Esophagus (tissue), 2 donors: ENCODE measurements around the gene RBM43. TPM values are rescaled to one million over a fixed set of nuclear protein-coding genes. Genes with fewer than 3 reads are reported as not detected.

ENCODE experiments used
- H3K27ac ChIP-seq, 2 donors: one replicate each; pipeline ENCODE4 v1.5.1; 2013; ENCODE audit warnings: low read depth in 2 of 2, mild to moderate bottlenecking in 2 of 2, inconsistent platforms in 1 of 2, low read length in 1 of 2, moderate library complexity in 1 of 2
- H3K27me3 ChIP-seq, 2 donors: one replicate each; pipeline ENCODE4 v1.6.1; 2013; ENCODE audit warnings: low read length in 2 of 2, control low read depth in 1 of 2, mild to moderate bottlenecking in 1 of 2; ENCODE audit not compliant: insufficient read depth in 2 of 2, control insufficient read depth in 1 of 2
- H3K36me3 ChIP-seq, 2 donors: one replicate each; pipeline ENCODE4 v1.6.1; 2013; ENCODE audit warnings: low read length in 1 of 2; ENCODE audit not compliant: control insufficient read depth in 2 of 2, insufficient read depth in 2 of 2
- H3K4me1 ChIP-seq, 2 donors: one replicate each; pipeline ENCODE4 v1.6.1; 2013; ENCODE audit warnings: low read length in 1 of 2; ENCODE audit not compliant: control insufficient read depth in 2 of 2, insufficient read depth in 2 of 2
- H3K4me3 ChIP-seq, 2 donors: one replicate each; pipeline ENCODE4 v1.5.1; 2013; ENCODE audit warnings: low read length in 2 of 2, mild to moderate bottlenecking in 2 of 2, low read depth in 1 of 2, moderate library complexity in 1 of 2
- H3K9me3 ChIP-seq, 2 donors: one replicate each; pipeline ENCODE4 v1.6.1; 2013; ENCODE audit warnings: mild to moderate bottlenecking in 2 of 2, low read depth in 1 of 2, low read length in 1 of 2, moderate library complexity in 1 of 2; ENCODE audit not compliant: control insufficient read depth in 2 of 2, insufficient read depth in 1 of 2
- WGBS, 2 donors: extraction: QIAGEN DNeasy Blood & Tissue Kit; methylation state at CpG; one replicate each; pipeline ENCODE4 v1.1.7; 2013; 5-methylcytosine and 5-hydroxymethylcytosine counted together
- polyA plus RNA-seq, 2 donors: library from polyadenylated mRNA; stranded (reverse); fragments of 200-250 nt; gene quantifications; one replicate each; pipeline ENCODE4 v1.2.3, GENCODE V29; 2013
- donor health status: healthy with polysubstance abuse.
- donor health status: Bipolar disorder and iron deficiency.

Gene RBM43
- polyA plus RNA-seq, 2 donors = 1.6 to 1.7 TPM

- peaks cover 0 to 6% of the 10 kb centered on the region in 2 donors for H3K4me1 ChIP-seq
- no peaks in the 10 kb centered on the region for H3K27me3 ChIP-seq
- no peaks in the 10 kb centered on the region for H3K36me3 ChIP-seq
- H3K4me3 ChIP-seq = no peak overlapping the region
- WGBS, 2 donors = 66 to 84% methylated on average over 2 of the region's 2 CpGs
- H3K27ac ChIP-seq = no peak overlapping the region
- H3K9me3 ChIP-seq = no peaks in the 10 kb centered on the region
Observed at GRCh38 chr2:151292141-151292540, 30.5 kb upstream of the RBM43 start.

GRCh38 chr2:151291224-151291623 lies 29.6 kb upstream of the RBM43 start:
- no peaks in the 10 kb centered on the region for H3K9me3 ChIP-seq
- no peak overlapping the region for H3K4me3 ChIP-seq
- peaks cover 0 to 6% of the 10 kb centered on the region in 2 donors for H3K4me1 ChIP-seq
- no peak overlapping the region for H3K27ac ChIP-seq
- no peaks in the 10 kb centered on the region for H3K27me3 ChIP-seq
- H3K36me3 ChIP-seq = no peaks in the 10 kb centered on the region

- no peaks in the 10 kb centered on the region for H3K9me3 ChIP-seq
- peak overlapping the region; percentile 60 to 95 for H3K27ac ChIP-seq
- H3K4me1 ChIP-seq = peaks cover 0 to 6% of the 10 kb centered on the region in 2 donors
- H3K4me3 ChIP-seq = peak overlapping the region; percentile 33 to 97
- 13 to 20% methylated on average over 9 of the region's 9 CpGs for WGBS, 2 donors
- H3K27me3 ChIP-seq = no peaks in the 10 kb centered on the region
- no peaks in the 10 kb centered on the region for H3K36me3 ChIP-seq
Observed at GRCh38 chr2:151289972-151290866, 28.6 kb upstream of the RBM43 start.

- H3K4me3 ChIP-seq = no peak overlapping the region
- H3K9me3 ChIP-seq = no peaks in the 10 kb centered on the region
- H3K27me3 ChIP-seq = no peaks in the 10 kb centered on the region
- H3K27ac ChIP-seq = no peak overlapping the region
- H3K36me3 ChIP-seq = no peaks in the 10 kb centered on the region
- peaks cover 0 to 6% of the 10 kb centered on the region in 2 donors for H3K4me1 ChIP-seq
- 78 to 82% methylated on average over 5 of the region's 5 CpGs for WGBS, 2 donors
Observed at GRCh38 chr2:151287513-151288250, 26.0 kb upstream of the RBM43 start.

- Histone ChIP-seq H3K27me3 (no peaks in the 10 kb centered on the region), H3K4me1 (no peaks in the 10 kb centered on the region), H3K27ac (no peak overlapping the region), H3K9me3 (no peaks in the 10 kb centered on the region), H3K4me3 (no peak overlapping the region), H3K36me3 (peaks cover 2 to 7% of the 10 kb centered on the region in 2 donors)
- 70 to 83% methylated on average over 4 of the region's 4 CpGs for WGBS, 2 donors
Observed at GRCh38 chr2:151282401-151282800, 20.7 kb upstream of the RBM43 start.

- Histone ChIP-seq H3K4me3 (no peak overlapping the region), H3K9me3 (no peaks in the 10 kb centered on the region), H3K27ac (no peak overlapping the region), H3K36me3 (peaks cover 7% of the 10 kb centered on the region in 2 donors), H3K4me1 (no peaks in the 10 kb centered on the region), H3K27me3 (no peaks in the 10 kb centered on the region)
- WGBS, 2 donors = 47 to 51% methylated on average over 4 of the region's 4 CpGs
Observed at GRCh38 chr2:151280271-151280670, 18.6 kb upstream of the RBM43 start.

- peaks cover 7% of the 10 kb centered on the region in 2 donors for H3K36me3 ChIP-seq
- no peaks in the 10 kb centered on the region for H3K4me1 ChIP-seq
- WGBS, 2 donors = 95 to 97% methylated on average over 2 of the region's 2 CpGs
- no peak overlapping the region for H3K4me3 ChIP-seq
- no peaks in the 10 kb centered on the region for H3K27me3 ChIP-seq
- H3K27ac ChIP-seq = no peak overlapping the region
- H3K9me3 ChIP-seq = no peaks in the 10 kb centered on the region
Observed at GRCh38 chr2:151278487-151278886, 16.8 kb upstream of the RBM43 start.

GRCh38 chr2:151277067-151277466 lies 15.4 kb upstream of the RBM43 start:
- Histone ChIP-seq H3K4me3 (no peak overlapping the region), H3K27ac (no peak overlapping the region), H3K36me3 (peaks cover 7% of the 10 kb centered on the region in 2 donors), H3K4me1 (no peaks in the 10 kb centered on the region), H3K9me3 (no peaks in the 10 kb centered on the region), H3K27me3 (no peaks in the 10 kb centered on the region)
- WGBS, 2 donors = 77 to 92% methylated on average over 1 of the region's 1 CpG

- Histone ChIP-seq H3K36me3 (peaks cover 4 to 7% of the 10 kb centered on the region in 2 donors), H3K4me1 (no peaks in the 10 kb centered on the region), H3K27ac (no peak overlapping the region), H3K9me3 (no peaks in the 10 kb centered on the region), H3K27me3 (no peaks in the 10 kb centered on the region), H3K4me3 (no peak overlapping the region)
- 93 to 95% methylated on average over 7 of the region's 7 CpGs for WGBS, 2 donors
Observed at GRCh38 chr2:151275291-151275690, 13.6 kb upstream of the RBM43 start.
